GM18861 (cell line): ENCODE results near the gene JAG2.

Experiments
- ATAC-seq: cut with Tn5 transposase; IDR thresholded peaks from one replicate; pipeline ENCODE4 v1.9.1; 2021; ENCODE audit not compliant: unreplicated experiment

The JAG2 gene

GRCh38 chr14:105168496-105168978 lies at the start of gene JAG2:
TSS of gene JAG2 (minus strand) at chr14:105168776. CDS start at chr14:105168420, 356 bp downstream.
- no peak for ATAC-seq

- no peak for ATAC-seq
Observed at GRCh38 chr14:105217774-105218173, 49.2 kb upstream of the JAG2 start.

- no peak for ATAC-seq
Observed at GRCh38 chr14:105216490-105217247, 48.1 kb upstream of the JAG2 start.

- no peak for ATAC-seq
Observed at GRCh38 chr14:105215602-105216001, 47.0 kb upstream of the JAG2 start.

GRCh38 chr14:105214324-105214915 lies 45.8 kb upstream of the JAG2 start:
- no peak for ATAC-seq

GRCh38 chr14:105213361-105213760 lies 44.8 kb upstream of the JAG2 start:
- ATAC-seq: no peak

GRCh38 chr14:105212541-105213300 lies 44.1 kb upstream of the JAG2 start:
- ATAC-seq: no peak

GRCh38 chr14:105211758-105212089 lies 43.1 kb upstream of the JAG2 start:
- ATAC-seq: no peak

GRCh38 chr14:105211086-105211757 lies 42.6 kb upstream of the JAG2 start:
- no peak for ATAC-seq

GRCh38 chr14:105210266-105211025 lies 41.9 kb upstream of the JAG2 start:
- ATAC-seq: no peak

GRCh38 chr14:105209646-105210045 lies 41.1 kb upstream of the JAG2 start:
- ATAC-seq: no peak

GRCh38 chr14:105209091-105209490 lies 40.5 kb upstream of the JAG2 start:
- ATAC-seq: no peak

- ATAC-seq: no peak
Observed at GRCh38 chr14:105208738-105209075, 40.1 kb upstream of the JAG2 start.

- no peak for ATAC-seq
Observed at GRCh38 chr14:105207996-105208737, 39.6 kb upstream of the JAG2 start.

GRCh38 chr14:105207460-105207901 lies 38.9 kb upstream of the JAG2 start:
- ATAC-seq: no peak

GRCh38 chr14:105206873-105207272 lies 38.3 kb upstream of the JAG2 start:
- no peak for ATAC-seq

GRCh38 chr14:105205673-105206208 lies 37.2 kb upstream of the JAG2 start:
- no peak for ATAC-seq

- ATAC-seq: no peak
Observed at GRCh38 chr14:105204931-105205672, 36.5 kb upstream of the JAG2 start.
